Loucy (cell line): ENCODE results near the gene PLSCR1.
"Not testable (repeated sequence)": the region's sequence is repeated elsewhere in the genome, so short reads cannot be mapped to it uniquely, and the experiment has no call there.

ENCODE experiments used
- H2AFZ ChIP-seq: fragments of 200-600 bp; sonication (generic); 2 replicates; pipeline ENCODE4 v1.6.0; 2016; ENCODE audit warnings: antibody characterized with exemption, mild to moderate bottlenecking, low read length, moderate library complexity
- H3F3A ChIP-seq: fragments of 200-600 bp; 2 replicates; pipeline ENCODE4 v1.6.0; 2016; ENCODE audit warnings: antibody characterized with exemption, low read depth, mild to moderate bottlenecking
- H3K27me3 ChIP-seq: fragments of 200-600 bp; sonication (generic); 2 replicates; pipeline ENCODE4 v1.6.1; 2014; ENCODE audit warnings: low read length, mild to moderate bottlenecking; ENCODE audit not compliant: insufficient read depth, poor library complexity, severe bottlenecking
- H3K36me3 ChIP-seq: fragments of 200-600 bp; sonication (generic); 2 replicates; pipeline ENCODE4 v1.6.1; 2016; ENCODE audit warnings: low read length; ENCODE audit not compliant: insufficient read depth
- H3K4me1 ChIP-seq: fragments of 200-600 bp; sonication (generic); 2 replicates; pipeline ENCODE4 v1.5.1; 2014; ENCODE audit warnings: low read length, mild to moderate bottlenecking; ENCODE audit not compliant: insufficient read depth, poor library complexity, severe bottlenecking
- H3K4me2 ChIP-seq: fragments of 200-600 bp; sonication (generic); 2 replicates; pipeline ENCODE4 v1.6.0; 2014; ENCODE audit warnings: antibody characterized with exemption, low read length, low read depth, mild to moderate bottlenecking; ENCODE audit not compliant: poor library complexity, severe bottlenecking
- H3K4me3 ChIP-seq: fragments of 200-600 bp; sonication (generic); 2 replicates; pipeline ENCODE4 v1.5.1; 2014; ENCODE audit warnings: low read length, mild to moderate bottlenecking, mixed read lengths; ENCODE audit not compliant: poor library complexity, severe bottlenecking
- H3K79me2 ChIP-seq: fragments of 200-600 bp; sonication (generic); 2 replicates; pipeline ENCODE4 v1.6.1; 2014; ENCODE audit warnings: low read length; ENCODE audit not compliant: insufficient read depth
- H3K9ac ChIP-seq: fragments of 200-600 bp; sonication (generic); 2 replicates; pipeline ENCODE4 v1.6.0; 2014; ENCODE audit warnings: mild to moderate bottlenecking, low read depth, low read length, moderate library complexity; ENCODE audit not compliant: poor library complexity, severe bottlenecking
- H3K9me2 ChIP-seq: fragments of 200-600 bp; sonication (generic); replicated peaks from 2 replicates; pipeline ENCODE4 v1.6.1; 2016; ENCODE audit warnings: low read depth, low read length, mixed read lengths
- H3K9me3 ChIP-seq: fragments of 200-600 bp; sonication (generic); 2 replicates; pipeline ENCODE4 v1.6.1; 2014; ENCODE audit warnings: mild to moderate bottlenecking, antibody characterized with exemption, low read length, low read depth; ENCODE audit not compliant: insufficient read depth
- H4K20me1 ChIP-seq: fragments of 200-600 bp; sonication (generic); 2 replicates; pipeline ENCODE4 v1.6.0; 2014; ENCODE audit warnings: antibody characterized with exemption, low read length, mild to moderate bottlenecking; ENCODE audit not compliant: insufficient read depth, poor library complexity, severe bottlenecking
- CTCF ChIP-seq: fragments of 200-600 bp; sonication (generic); conservative IDR thresholded peaks from 2 replicates; pipeline ENCODE4 v1.5.1; 2014; ENCODE audit warnings: mild to moderate bottlenecking, antibody characterized with exemption, low read length
- EZH2phosphoT487 ChIP-seq: fragments of 200-600 bp; IDR thresholded peaks from 2 replicates; pipeline ENCODE4 v1.6.1; 2018; ENCODE audit warnings: antibody characterized with exemption, mild to moderate bottlenecking, moderate library complexity, borderline replicate concordance

Gene PLSCR1

GRCh38 chr3:146498002-146498736 is 46.2 kb downstream of the PLSCR1 start:
- no peaks in the 10 kb centered on the region for H3K79me2 ChIP-seq
- peak overlapping the region; percentile 67 for H3K4me2 ChIP-seq

GRCh38 chr3:146497145-146497843 is 47.1 kb downstream of the PLSCR1 start:
- not testable (repeated sequence) for H3K4me1 ChIP-seq, H3K79me2 ChIP-seq, H2AFZ ChIP-seq, H3K9me3 ChIP-seq, H3F3A ChIP-seq, H4K20me1 ChIP-seq, H3K27me3 ChIP-seq, H3K4me3 ChIP-seq, H3K4me2 ChIP-seq, H3K9ac ChIP-seq, H3K36me3 ChIP-seq, H3K9me2 ChIP-seq

More at GRCh38 chr3:146498002-146498736, 46.2 kb downstream of the PLSCR1 start:
- Histone ChIP-seq H4K20me1 (no peaks in the 10 kb centered on the region), H3K9me2 (no peaks in the 10 kb centered on the region), H3K9ac (peak overlapping the region; percentile 20), H2AFZ (peak overlapping the region; percentile 90), H3K36me3 (no peaks in the 10 kb centered on the region), H3K9me3 (no peaks in the 10 kb centered on the region), H3K4me3 (peak overlapping the region; percentile 68), H3K27me3 (no peaks in the 10 kb centered on the region), H3K4me1 (peaks cover 4% of the 10 kb centered on the region), H3F3A (no peaks in the 10 kb centered on the region)
- TF ChIP-seq CTCF = no peak
- TF ChIP-seq EZH2phosphoT487 = no peak

GRCh38 chr3:146496726-146497125 is 47.7 kb downstream of the PLSCR1 start:
- no peak overlapping the region for H2AFZ ChIP-seq
- no peak overlapping the region for H3K4me3 ChIP-seq
- TF ChIP-seq CTCF (no peak), EZH2phosphoT487 (no peak)
- no peaks in the 10 kb centered on the region for H3F3A ChIP-seq
- no peaks in the 10 kb centered on the region for H4K20me1 ChIP-seq
- H3K4me1 ChIP-seq = peaks cover 4% of the 10 kb centered on the region
- no peaks in the 10 kb centered on the region for H3K9me2 ChIP-seq
- H3K27me3 ChIP-seq = no peaks in the 10 kb centered on the region
- H3K79me2 ChIP-seq = no peaks in the 10 kb centered on the region
- H3K36me3 ChIP-seq = no peaks in the 10 kb centered on the region
- no peak overlapping the region for H3K4me2 ChIP-seq
- no peak overlapping the region for H3K9ac ChIP-seq
- H3K9me3 ChIP-seq = no peaks in the 10 kb centered on the region
